Measurements from ENCODE around the gene PAQR5.

Gene PAQR5

GRCh38 chr15:69389426-69389825 lies 90.7 kb downstream of the PAQR5 start:
- in situ Hi-C loops (cut with MboI; ENCODE audit: low sequenced_read_pairs) = no loop called here

GRCh38 chr15:69390575-69390974 lies 91.9 kb downstream of the PAQR5 start:
- in situ Hi-C loops (cut with MboI; ENCODE audit: low sequenced_read_pairs) = no loop called here

GRCh38 chr15:69391046-69391757 lies 92.5 kb downstream of the PAQR5 start:
- in situ Hi-C loops (cut with MboI; ENCODE audit: low sequenced_read_pairs) = no loop called here

- in situ Hi-C loops (cut with MboI; ENCODE audit: low sequenced_read_pairs) = no loop called here
These were observed 93.6 kb downstream of the PAQR5 start for GRCh38 chr15:69392352-69392751.

GRCh38 chr15:69393831-69394491 lies 95.2 kb downstream of the PAQR5 start:
- in situ Hi-C loops (cut with MboI; ENCODE audit: low sequenced_read_pairs) = no loop called here

GRCh38 chr15:69394556-69395282 lies 96.0 kb downstream of the PAQR5 start:
- in situ Hi-C loops (cut with MboI; ENCODE audit: low sequenced_read_pairs) = no loop called here

GRCh38 chr15:69395460-69395859 lies 96.7 kb downstream of the PAQR5 start:
- in situ Hi-C loops (cut with MboI; ENCODE audit: low sequenced_read_pairs) = no loop called here

- in situ Hi-C loops (cut with MboI; ENCODE audit: low sequenced_read_pairs) = no loop called here
These were observed 97.3 kb downstream of the PAQR5 start for GRCh38 chr15:69395991-69396390.

GRCh38 chr15:69398491-69398891 lies 99.8 kb downstream of the PAQR5 start:
- in situ Hi-C loops (cut with MboI; ENCODE audit: low sequenced_read_pairs) = no loop called here

GRCh38 chr15:69400850-69401249 lies 102.1 kb downstream of the PAQR5 start:
- in situ Hi-C loops (cut with MboI; ENCODE audit: low sequenced_read_pairs) = loop anchor here (25.0 kb wide), 1 partner anchor 339 kb away; no protein-coding TSS in a partner anchor

GRCh38 chr15:69402816-69403215 lies 104.1 kb downstream of the PAQR5 start:
- in situ Hi-C loops (cut with MboI; ENCODE audit: low sequenced_read_pairs) = loop anchor here (25.0 kb wide), 1 partner anchor 341 kb away; no protein-coding TSS in a partner anchor

- in situ Hi-C loops (cut with MboI; ENCODE audit: low sequenced_read_pairs) = loop anchor here (25.0 kb wide), 1 partner anchor 341 kb away; no protein-coding TSS in a partner anchor
These were observed 104.9 kb downstream of the PAQR5 start for GRCh38 chr15:69403594-69403993.

GRCh38 chr15:69405110-69405509 lies 106.4 kb downstream of the PAQR5 start:
- in situ Hi-C loops (cut with MboI; ENCODE audit: low sequenced_read_pairs) = loop anchor here (25.0 kb wide), 1 partner anchor 343 kb away; no protein-coding TSS in a partner anchor

GRCh38 chr15:69407719-69408400 lies 109.1 kb downstream of the PAQR5 start:
- in situ Hi-C loops (cut with MboI; ENCODE audit: low sequenced_read_pairs) = loop anchor here (25.0 kb wide), 1 partner anchor 346 kb away; no protein-coding TSS in a partner anchor

GRCh38 chr15:69408841-69409240 lies 110.1 kb downstream of the PAQR5 start:
- in situ Hi-C loops (cut with MboI; ENCODE audit: low sequenced_read_pairs) = loop anchor here (25.0 kb wide), 1 partner anchor 347 kb away; no protein-coding TSS in a partner anchor

- in situ Hi-C loops (cut with MboI; ENCODE audit: low sequenced_read_pairs) = loop anchor here (25.0 kb wide), 1 partner anchor 348 kb away; no protein-coding TSS in a partner anchor
These were observed 111.6 kb downstream of the PAQR5 start for GRCh38 chr15:69410248-69410874.

GRCh38 chr15:69412274-69412673 lies 113.6 kb downstream of the PAQR5 start:
- in situ Hi-C loops (cut with MboI; ENCODE audit: low sequenced_read_pairs) = loop anchor here (25.0 kb wide), 1 partner anchor 350 kb away; no protein-coding TSS in a partner anchor

GRCh38 chr15:69412701-69413100 lies 114.0 kb downstream of the PAQR5 start:
- in situ Hi-C loops (cut with MboI; ENCODE audit: low sequenced_read_pairs) = loop anchor here (25.0 kb wide), 1 partner anchor 350 kb away; no protein-coding TSS in a partner anchor

GRCh38 chr15:69413822-69414700 lies 115.3 kb downstream of the PAQR5 start, which contains the start of gene KIF23:
Gene KIF23 (plus strand): TSS chr15:69414349. CDS start chr15:69414466, 117 bp downstream.
- in situ Hi-C loops (cut with MboI; ENCODE audit: low sequenced_read_pairs) = loop anchor here (25.0 kb wide), 1 partner anchor 352 kb away; no protein-coding TSS in a partner anchor

Data from HL-60/S4 treated with retinoic acid at 250 ng/mL for 4 days and 3 days (cell line).